ENCODE results near the gene CAMTA1. TPM values are rescaled to one million over a fixed set of nuclear protein-coding genes. Genes with fewer than 3 reads are reported as not detected.

The CAMTA1 gene
- total RNA-seq, 1 donor from 2014 or later = 81.6 TPM

DNA sequence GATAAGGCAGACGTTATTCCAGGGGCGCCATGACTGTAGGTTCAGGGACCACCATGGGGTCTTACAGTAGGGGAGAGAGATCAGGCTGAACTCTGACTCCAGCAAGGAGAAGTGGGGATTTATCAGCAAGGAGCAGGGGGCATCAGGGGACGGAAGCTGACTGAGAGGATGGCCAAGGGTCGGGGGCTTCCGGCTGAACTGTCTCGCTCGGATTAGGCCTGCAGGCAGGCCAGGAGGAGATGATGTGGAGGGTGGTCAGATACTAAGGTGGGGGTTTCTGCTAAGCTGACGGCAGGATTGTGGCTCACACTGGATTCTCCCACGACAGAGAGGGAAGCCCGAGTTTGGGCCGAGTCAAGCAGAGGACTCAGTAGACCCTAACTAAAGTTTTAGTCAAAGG lies 798.9 kb downstream of the CAMTA1 start:
- no peaks in the 10 kb centered on the region for H3K27me3 Mint-ChIP-seq (ENCODE audit: unreplicated experiment)
- no peaks in the 10 kb centered on the region for H3K9me3 Mint-ChIP-seq (ENCODE audit: unreplicated experiment)
- no peak for TF ChIP-seq CTCF (IDR thresholded peaks at IDR 0.05)
- no peak overlapping the region for H3K27ac Mint-ChIP-seq (ENCODE audit: unreplicated experiment)
- H3K36me3 Mint-ChIP-seq (ENCODE audit: unreplicated experiment) = no peaks in the 10 kb centered on the region
- DNase-seq (ENCODE audit: extremely low spot score, unreplicated experiment) = no peak
- H3K4me3 Mint-ChIP-seq (ENCODE audit: unreplicated experiment) = no peak overlapping the region
- H3K4me1 Mint-ChIP-seq (ENCODE audit: unreplicated experiment) = peaks cover 9% of the 10 kb centered on the region

- no peak for TF ChIP-seq CTCF (IDR thresholded peaks at IDR 0.05)
- no peak for DNase-seq (ENCODE audit: extremely low spot score, unreplicated experiment)
- Mint-ChIP-seq H3K27me3 (ENCODE audit: unreplicated experiment) (no peaks in the 10 kb centered on the region), H3K36me3 (ENCODE audit: unreplicated experiment) (no peaks in the 10 kb centered on the region), H3K4me1 (ENCODE audit: unreplicated experiment) (peaks cover 9% of the 10 kb centered on the region), H3K27ac (ENCODE audit: unreplicated experiment) (no peak overlapping the region), H3K4me3 (ENCODE audit: unreplicated experiment) (no peak overlapping the region), H3K9me3 (ENCODE audit: unreplicated experiment) (no peaks in the 10 kb centered on the region)
Measured at GRCh38 chr1:7584643-7585042, 799.4 kb downstream of the CAMTA1 start.

DNA sequence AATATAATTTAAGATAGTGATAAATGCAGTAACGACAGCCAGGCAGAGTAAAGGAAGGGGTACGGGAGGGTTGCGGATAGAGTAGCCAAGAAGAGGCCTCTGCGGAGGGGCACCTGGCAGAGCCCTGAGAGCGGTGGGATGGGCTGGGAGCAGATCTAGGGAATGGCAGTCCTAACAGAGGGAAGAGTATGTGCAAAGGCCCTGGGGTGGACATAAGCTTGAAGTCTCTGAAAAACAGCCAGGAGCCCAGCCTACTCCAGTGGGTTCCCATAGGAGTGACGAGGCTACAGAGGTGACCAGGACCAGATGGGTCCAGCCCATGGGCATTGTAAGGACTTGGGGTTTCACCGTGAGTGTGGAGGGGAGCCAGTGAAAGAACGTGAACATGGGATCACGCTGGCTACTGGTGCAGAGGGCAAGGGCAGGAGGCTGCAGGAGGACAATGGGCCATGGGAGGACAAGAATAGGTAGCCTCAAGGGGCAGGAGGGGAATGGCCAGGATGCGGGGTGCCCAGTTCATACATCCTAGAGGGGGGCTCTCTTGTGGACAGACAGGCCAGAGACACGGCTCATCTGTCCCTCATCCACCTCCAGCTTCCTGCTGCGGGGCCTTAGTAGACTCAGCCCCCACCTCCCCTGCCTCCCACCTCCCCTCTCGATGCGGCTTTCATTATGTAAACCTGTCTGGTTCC lies 800.1 kb downstream of the CAMTA1 start:
- Mint-ChIP-seq H3K27me3 (ENCODE audit: unreplicated experiment) (no peaks in the 10 kb centered on the region), H3K9me3 (ENCODE audit: unreplicated experiment) (no peaks in the 10 kb centered on the region), H3K4me3 (ENCODE audit: unreplicated experiment) (no peak overlapping the region), H3K4me1 (ENCODE audit: unreplicated experiment) (peaks cover 9% of the 10 kb centered on the region), H3K27ac (ENCODE audit: unreplicated experiment) (no peak overlapping the region), H3K36me3 (ENCODE audit: unreplicated experiment) (no peaks in the 10 kb centered on the region)
- no peak for DNase-seq (ENCODE audit: extremely low spot score, unreplicated experiment)
- TF ChIP-seq CTCF (IDR thresholded peaks at IDR 0.05) = no peak

DNA sequence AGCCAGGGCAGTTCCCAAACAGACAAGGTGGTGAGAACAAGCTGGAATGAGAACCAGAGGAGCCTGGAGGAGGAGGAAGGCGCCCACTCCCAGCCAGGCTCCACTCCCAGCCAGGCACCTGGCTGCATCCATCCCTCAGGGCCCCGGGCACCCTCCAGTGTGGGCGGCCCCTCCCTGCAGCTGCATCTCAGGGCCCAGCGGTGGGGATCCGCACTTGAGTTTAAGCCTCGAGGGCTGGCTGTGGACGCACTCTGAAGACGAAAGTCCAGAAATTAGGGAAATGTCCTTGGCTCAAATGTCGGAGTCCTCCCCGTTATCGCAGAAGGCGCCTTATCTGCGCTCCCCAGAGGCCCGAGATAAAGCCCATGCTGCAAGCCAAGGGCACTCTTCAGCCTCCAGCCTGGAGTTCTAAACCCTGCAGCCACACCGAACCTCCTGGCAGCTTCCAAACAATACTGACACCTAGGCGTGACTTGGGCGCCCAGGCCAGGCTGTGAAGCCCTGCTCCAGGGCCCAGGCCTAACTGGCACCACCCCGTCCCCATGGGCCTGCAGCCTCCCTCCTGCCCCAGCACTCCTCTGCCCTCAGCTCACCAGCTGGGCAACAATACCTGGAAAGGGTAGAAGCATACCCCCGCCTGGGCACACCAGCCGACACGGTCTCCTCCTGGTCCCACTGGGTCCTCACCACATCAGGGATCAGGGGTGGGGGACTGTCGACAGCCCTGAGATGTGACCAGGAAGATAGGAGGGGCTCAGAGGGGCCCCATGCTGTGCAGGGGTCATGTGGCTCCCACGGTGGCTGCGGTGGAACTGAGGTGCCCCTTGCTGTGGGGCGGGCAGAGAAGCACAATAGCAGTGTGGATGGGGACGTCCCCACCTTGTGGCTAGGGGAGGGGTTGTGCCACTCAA lies 801.0 kb downstream of the CAMTA1 start:
- Mint-ChIP-seq H3K4me1 (ENCODE audit: unreplicated experiment) (peaks cover 2% of the 10 kb centered on the region), H3K4me3 (ENCODE audit: unreplicated experiment) (no peak overlapping the region), H3K27me3 (ENCODE audit: unreplicated experiment) (no peaks in the 10 kb centered on the region), H3K27ac (ENCODE audit: unreplicated experiment) (no peak overlapping the region), H3K9me3 (ENCODE audit: unreplicated experiment) (no peaks in the 10 kb centered on the region), H3K36me3 (ENCODE audit: unreplicated experiment) (no peaks in the 10 kb centered on the region)
- no peak for TF ChIP-seq CTCF (IDR thresholded peaks at IDR 0.05)
- no peak for DNase-seq (ENCODE audit: extremely low spot score, unreplicated experiment)

DNA sequence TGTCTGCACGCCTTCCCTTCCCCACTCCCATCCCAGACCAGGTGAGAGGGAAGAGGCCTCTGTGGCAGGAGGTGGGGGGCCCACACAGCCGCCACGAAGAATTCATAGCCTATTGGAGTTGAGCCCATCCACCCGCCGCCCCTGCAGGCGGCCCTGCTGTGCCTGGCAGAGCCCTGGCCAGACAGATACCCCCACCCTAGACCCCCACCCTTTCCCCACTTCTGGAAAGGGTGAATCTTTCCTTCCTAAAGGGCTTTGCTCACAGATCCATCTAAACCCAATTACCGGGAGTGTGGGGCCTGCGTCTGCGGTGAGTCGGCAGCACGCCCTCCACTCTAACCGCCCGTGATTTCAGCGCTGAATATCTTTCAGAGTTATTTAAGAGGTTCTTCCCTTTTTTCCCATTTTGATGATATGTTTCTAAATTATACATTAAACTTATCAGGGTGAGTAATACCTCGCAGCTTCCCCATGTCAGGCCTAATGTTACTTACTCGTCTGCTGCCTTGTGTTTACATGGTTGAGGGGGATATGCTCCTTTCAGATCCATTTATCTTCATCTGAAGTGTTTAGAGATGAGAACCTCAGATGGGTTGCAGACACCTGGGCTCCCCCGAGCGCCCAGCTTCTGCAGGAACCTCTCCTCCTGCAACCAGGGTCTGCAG lies 802.0 kb downstream of the CAMTA1 start:
- Mint-ChIP-seq H3K9me3 (ENCODE audit: unreplicated experiment) (no peaks in the 10 kb centered on the region), H3K27me3 (ENCODE audit: unreplicated experiment) (no peaks in the 10 kb centered on the region), H3K4me3 (ENCODE audit: unreplicated experiment) (no peak overlapping the region), H3K4me1 (ENCODE audit: unreplicated experiment) (no peaks in the 10 kb centered on the region), H3K27ac (ENCODE audit: unreplicated experiment) (no peak overlapping the region), H3K36me3 (ENCODE audit: unreplicated experiment) (no peaks in the 10 kb centered on the region)
- no peak for TF ChIP-seq CTCF (IDR thresholded peaks at IDR 0.05)
- no peak for DNase-seq (ENCODE audit: extremely low spot score, unreplicated experiment)
